ENCODE data around the gene CEBPA. TPM values are rescaled to one million over a fixed set of nuclear protein-coding genes. Genes with fewer than 3 reads are reported as not detected.

CEBPA gene
- polyA plus RNA-seq, 3 donors: 17.9 to 76.3 (median 47.5) TPM

DNA sequence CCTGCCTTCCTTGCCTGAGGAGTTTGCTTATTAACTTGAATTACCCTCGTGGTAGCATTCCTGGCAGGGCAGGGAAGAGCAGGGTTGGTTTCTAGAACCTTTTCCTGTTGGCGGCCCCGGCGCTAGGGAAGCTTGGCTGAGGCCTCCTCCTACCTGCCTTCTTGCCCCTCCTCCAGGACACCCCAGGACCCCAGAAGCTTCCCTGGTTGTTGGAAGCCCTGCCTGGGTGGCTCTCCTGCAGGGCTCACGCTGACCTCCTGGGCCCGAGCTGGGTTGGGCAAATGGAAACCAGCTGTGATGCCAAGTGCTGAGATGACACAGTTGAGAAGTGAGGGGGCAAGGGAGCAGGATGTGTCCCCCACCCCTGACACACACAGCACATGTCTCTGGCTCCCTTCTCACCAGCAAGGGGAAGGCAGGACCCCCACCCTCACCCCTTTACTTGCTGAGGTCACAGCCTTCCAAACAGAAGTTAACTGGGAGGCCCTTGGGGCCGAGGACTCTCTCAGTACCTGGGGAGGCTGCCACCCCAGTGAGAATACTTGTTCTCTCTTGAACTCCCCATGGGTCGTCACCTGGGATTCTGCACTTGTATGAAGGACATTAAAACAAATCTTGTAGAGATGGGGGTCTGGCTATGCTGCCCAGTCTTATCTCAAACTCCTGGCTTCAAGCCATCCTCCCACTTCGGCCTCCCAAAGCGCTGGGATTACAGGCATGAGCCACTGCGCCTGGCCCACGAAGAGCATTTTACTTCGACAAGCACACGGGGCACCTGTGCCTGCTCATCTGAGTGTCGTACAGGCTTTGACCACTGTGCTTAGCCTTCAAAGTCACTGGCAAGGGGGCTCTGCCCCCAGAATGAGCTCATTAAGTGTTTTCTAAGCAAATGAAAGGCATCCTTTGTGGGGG, 10.5 kb downstream of the CEBPA start:
- H3K27ac Mint-ChIP-seq: peak overlapping the region; percentile 97 to 100 (median 99)
- H3K4me2 ChIP-seq (replicated peaks; ENCODE audit: extremely low read depth, low read length, poor library complexity, severe bottlenecking): peak overlapping the region; percentile 71

DNA sequence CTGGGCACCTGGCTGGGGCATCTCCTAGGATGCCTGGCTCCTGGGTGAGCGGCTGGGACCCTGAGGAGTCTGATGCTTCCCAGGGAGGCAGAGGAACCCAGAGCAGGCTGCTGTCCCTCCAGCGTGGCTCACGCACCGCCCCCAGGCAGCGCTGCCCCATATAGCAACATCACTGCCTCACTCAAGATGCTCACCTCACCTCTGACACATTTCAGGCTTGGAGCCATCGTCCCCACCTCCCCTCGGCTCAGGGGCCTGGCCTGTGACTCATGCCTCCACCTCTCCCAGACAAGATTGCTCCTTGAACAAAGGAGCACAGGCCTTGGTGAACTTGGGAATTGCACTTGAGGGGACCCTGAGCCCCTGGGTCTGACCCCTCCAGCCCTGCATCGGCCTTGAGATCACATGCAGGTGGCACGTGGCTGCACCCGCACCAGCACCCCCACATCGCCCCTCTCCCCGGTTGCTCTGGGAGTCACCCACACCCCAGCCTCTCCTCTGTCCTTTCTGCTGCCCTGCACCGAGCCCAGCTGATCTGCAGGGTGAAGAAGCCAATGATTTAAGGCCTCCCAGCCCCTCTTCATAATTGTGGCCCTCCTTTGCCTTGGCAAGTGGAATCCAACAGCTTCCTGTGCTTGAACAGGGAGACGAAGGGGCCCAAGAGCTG, 11.2 kb downstream of the CEBPA start:
- peaks cover 93% of the 10 kb centered on the region for H3K4me1 Mint-ChIP-seq
- Histone ChIP-seq H3K79me2 (ENCODE audit: insufficient read depth, low read length) (peaks cover 20% of the 10 kb centered on the region), H3K27ac (ENCODE audit: low read depth in 1 of 2, low read length in 2 of 2) (peak overlapping the region in 1 of 2 donors; percentile 97), H3K4me3 (replicated peaks in 1 of 3; ENCODE audit: low read depth in 2 of 3, low read length in 3 of 3) (no peak overlapping the region), H3K9ac (ENCODE audit: insufficient read depth, low read length, poor library complexity, severe bottlenecking) (no peak overlapping the region), H3K9me3 (replicated peaks in 1 of 2; ENCODE audit: control insufficient read depth in 1 of 2, insufficient read depth in 1 of 2, low read length in 2 of 2) (no peaks in the 10 kb centered on the region), H3K4me2 (replicated peaks; ENCODE audit: extremely low read depth, low read length, poor library complexity, severe bottlenecking) (no peak overlapping the region), H3K4me1 (ENCODE audit: control insufficient read depth in 1 of 2, insufficient read depth in 2 of 2, low read length in 2 of 2) (peaks cover 91 to 95% of the 10 kb centered on the region in 2 donors), H4K20me1 (ENCODE audit: insufficient read depth, low read length) (no peaks in the 10 kb centered on the region), H2AFZ (ENCODE audit: insufficient read depth, low read depth, low read length, poor library complexity, severe bottlenecking) (peak overlapping the region; percentile 5), H3K36me3 (replicated peaks in 1 of 2; ENCODE audit: control insufficient read depth in 1 of 2, insufficient read depth in 2 of 2, low read length in 2 of 2) (no peaks in the 10 kb centered on the region), H3K27me3 (ENCODE audit: control insufficient read depth in 2 of 2, insufficient read depth in 2 of 2, low read length in 2 of 2) (no peaks in the 10 kb centered on the region)
- intact Hi-C loops (cut with micrococcal nuclease): no loop called here
- peak overlapping the region in 6 of 7 donors; percentile 47 to 89 (median 68) for H3K27ac Mint-ChIP-seq
- H3K4me3 Mint-ChIP-seq: no peak overlapping the region
- H3K9me3 Mint-ChIP-seq: peaks cover 0 to 13% (median 3%) of the 10 kb centered on the region in 7 donors
- 90% methylated on average over 14 of the region's 14 CpGs for WGBS (ENCODE audit: insufficient coverage)
- TF ChIP-seq, protein P1, sequence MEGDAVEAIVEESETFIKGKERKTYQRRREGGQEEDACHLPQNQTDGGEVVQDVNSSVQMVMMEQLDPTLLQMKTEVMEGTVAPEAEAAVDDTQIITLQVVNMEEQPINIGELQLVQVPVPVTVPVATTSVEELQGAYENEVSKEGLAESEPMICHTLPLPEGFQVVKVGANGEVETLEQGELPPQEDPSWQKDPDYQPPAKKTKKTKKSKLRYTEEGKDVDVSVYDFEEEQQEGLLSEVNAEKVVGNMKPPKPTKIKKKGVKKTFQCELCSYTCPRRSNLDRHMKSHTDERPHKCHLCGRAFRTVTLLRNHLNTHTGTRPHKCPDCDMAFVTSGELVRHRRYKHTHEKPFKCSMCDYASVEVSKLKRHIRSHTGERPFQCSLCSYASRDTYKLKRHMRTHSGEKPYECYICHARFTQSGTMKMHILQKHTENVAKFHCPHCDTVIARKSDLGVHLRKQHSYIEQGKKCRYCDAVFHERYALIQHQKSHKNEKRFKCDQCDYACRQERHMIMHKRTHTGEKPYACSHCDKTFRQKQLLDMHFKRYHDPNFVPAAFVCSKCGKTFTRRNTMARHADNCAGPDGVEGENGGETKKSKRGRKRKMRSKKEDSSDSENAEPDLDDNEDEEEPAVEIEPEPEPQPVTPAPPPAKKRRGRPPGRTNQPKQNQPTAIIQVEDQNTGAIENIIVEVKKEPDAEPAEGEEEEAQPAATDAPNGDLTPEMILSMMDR (IDR thresholded peaks at IDR 0.05): no peak
- DNase-seq: no peak
- peaks cover 3 to 4% of the 10 kb centered on the region in 2 donors for H3K36me3 Mint-ChIP-seq
- peaks cover 0 to 4% (median 2%) of the 10 kb centered on the region in 3 donors for H3K27me3 Mint-ChIP-seq (ENCODE audit: low read depth in 3 of 3)

More for the DNA sequence above, 10.5 kb downstream of the CEBPA start:
- Mint-ChIP-seq H3K4me3 (peak overlapping the region in 1 of 2 donors; percentile 6), H3K9me3 (peaks cover 0 to 13% (median 3%) of the 10 kb centered on the region in 7 donors), H3K36me3 (peaks cover 3 to 4% of the 10 kb centered on the region in 2 donors), H3K4me1 (peaks cover 93% of the 10 kb centered on the region), H3K27me3 (ENCODE audit: low read depth in 3 of 3) (peaks cover 0 to 3% (median 2%) of the 10 kb centered on the region in 3 donors)
- Histone ChIP-seq H2AFZ (ENCODE audit: insufficient read depth, low read depth, low read length, poor library complexity, severe bottlenecking) (peak overlapping the region; percentile 5), H3K27me3 (ENCODE audit: control insufficient read depth in 2 of 2, insufficient read depth in 2 of 2, low read length in 2 of 2) (no peaks in the 10 kb centered on the region), H3K9me3 (replicated peaks in 1 of 2; ENCODE audit: control insufficient read depth in 1 of 2, insufficient read depth in 1 of 2, low read length in 2 of 2) (no peaks in the 10 kb centered on the region), H4K20me1 (ENCODE audit: insufficient read depth, low read length) (no peaks in the 10 kb centered on the region), H3K36me3 (replicated peaks in 1 of 2; ENCODE audit: control insufficient read depth in 1 of 2, insufficient read depth in 2 of 2, low read length in 2 of 2) (no peaks in the 10 kb centered on the region), H3K79me2 (ENCODE audit: insufficient read depth, low read length) (peaks cover 24% of the 10 kb centered on the region), H3K27ac (ENCODE audit: low read depth in 1 of 2, low read length in 2 of 2) (peak overlapping the region; percentile 97 to 99), H3K9ac (ENCODE audit: insufficient read depth, low read length, poor library complexity, severe bottlenecking) (no peak overlapping the region), H3K4me1 (ENCODE audit: control insufficient read depth in 1 of 2, insufficient read depth in 2 of 2, low read length in 2 of 2) (peaks cover 91 to 95% of the 10 kb centered on the region in 2 donors), H3K4me3 (replicated peaks in 1 of 3; ENCODE audit: low read depth in 2 of 3, low read length in 3 of 3) (peak overlapping the region in 1 of 3 experiments; percentile 69)
- WGBS (ENCODE audit: insufficient coverage): 93% methylated on average over 10 of the region's 15 CpGs
- no peak for DNase-seq
- TF ChIP-seq, protein P1 (IDR thresholded peaks at IDR 0.05): no peak
- intact Hi-C loops (cut with micrococcal nuclease): no loop called here
